ENCODE data around the gene RSPO4.
A peak's percentile ranks its signal among the peaks of the same experiment; 100 is the strongest.
"Not testable (repeated sequence)": the region's sequence is repeated elsewhere in the genome, so short reads cannot be mapped to it uniquely, and the experiment has no call there.

Gene RSPO4

DNA sequence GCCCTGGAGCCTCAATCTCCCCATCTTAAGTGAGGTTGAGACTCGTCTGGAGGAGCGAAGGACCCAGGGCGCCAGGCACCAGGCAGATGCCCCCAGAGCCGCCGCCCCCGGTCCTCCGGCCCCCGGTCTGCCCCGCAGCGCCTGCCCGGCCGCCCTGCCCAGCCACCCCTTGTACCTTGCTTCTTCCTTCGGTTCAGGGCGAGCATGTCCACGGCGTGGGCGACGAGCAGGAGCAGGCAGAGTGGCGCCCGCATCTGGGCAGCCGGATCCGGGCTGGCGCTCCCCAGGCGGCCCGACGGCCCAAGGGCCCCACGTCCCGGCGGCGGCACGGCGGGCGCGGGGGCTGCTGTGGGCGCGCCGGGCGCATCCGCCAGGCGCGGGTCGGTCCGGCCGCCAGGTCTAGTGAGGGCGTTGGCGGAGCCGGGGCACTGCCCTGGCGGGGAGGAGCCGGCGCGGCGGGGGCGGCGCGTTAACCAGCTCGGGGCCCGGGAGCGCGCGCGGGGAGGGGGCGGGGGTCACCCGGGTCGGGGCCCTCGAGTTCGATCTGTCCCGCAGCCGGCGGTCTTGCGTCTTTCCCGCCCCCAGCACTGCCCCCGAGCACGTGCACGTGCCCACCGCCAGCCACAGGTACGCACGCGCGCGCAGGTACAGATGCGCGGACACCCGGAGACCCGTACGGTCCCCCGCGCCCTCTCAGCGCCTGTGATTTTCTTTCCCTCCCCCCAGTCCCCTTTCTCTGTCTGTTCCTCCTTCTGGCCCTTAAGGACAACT lies at the start of gene RSPO4:
TSS of gene RSPO4 (minus strand) at position 401 of the 771 bp plus-strand sequence. CDS start at position 254, 147 bp downstream.
- DNase-seq = no peak

DNA sequence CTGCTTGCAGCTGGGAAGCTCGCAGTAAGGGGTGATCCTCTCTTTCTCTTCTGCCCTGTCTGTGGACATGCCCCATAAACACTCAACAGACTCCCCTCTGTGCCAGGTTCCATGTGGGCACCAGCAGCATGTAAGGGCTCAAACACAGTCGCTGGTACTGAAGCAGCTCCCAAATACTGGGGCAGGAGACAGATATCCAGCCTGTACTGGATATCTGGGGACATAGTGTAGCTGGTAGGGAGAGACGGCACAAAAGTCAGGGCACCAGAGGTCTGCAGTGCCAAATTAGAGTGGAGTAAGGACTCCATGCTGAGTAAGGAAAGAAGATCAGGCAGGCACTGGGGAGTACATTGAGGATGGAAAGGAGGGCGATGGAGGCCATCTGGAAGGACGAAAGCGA lies 48.3 kb upstream of the RSPO4 start:
- DNase-seq = no peak

DNA sequence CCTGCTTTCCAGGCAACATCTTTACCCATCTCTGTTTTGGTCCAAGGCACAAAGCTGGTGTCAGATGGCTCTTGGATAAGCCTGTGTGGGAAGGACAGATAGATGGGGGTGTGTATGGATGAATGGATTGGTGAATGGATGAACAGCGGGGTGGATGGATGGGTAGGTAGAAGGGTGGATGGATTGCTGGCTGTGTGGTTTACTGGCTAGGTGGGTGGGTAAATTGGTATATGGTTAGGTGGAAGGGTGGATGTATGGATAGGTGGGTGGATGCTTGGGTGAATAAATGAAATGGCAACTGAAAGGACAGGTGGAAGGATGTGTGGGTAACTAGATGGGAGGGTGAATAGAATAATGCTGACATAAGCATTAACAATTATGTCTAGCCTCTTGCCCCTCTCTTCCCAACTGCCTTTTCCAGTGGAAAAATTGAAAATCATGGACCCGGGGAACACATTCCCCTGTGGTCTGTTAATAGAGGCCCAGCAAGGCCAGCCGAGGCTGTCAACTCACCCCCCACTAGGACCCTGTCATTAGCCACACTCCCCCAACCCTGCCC lies 43.8 kb upstream of the RSPO4 start:
- no peak for DNase-seq

DNA sequence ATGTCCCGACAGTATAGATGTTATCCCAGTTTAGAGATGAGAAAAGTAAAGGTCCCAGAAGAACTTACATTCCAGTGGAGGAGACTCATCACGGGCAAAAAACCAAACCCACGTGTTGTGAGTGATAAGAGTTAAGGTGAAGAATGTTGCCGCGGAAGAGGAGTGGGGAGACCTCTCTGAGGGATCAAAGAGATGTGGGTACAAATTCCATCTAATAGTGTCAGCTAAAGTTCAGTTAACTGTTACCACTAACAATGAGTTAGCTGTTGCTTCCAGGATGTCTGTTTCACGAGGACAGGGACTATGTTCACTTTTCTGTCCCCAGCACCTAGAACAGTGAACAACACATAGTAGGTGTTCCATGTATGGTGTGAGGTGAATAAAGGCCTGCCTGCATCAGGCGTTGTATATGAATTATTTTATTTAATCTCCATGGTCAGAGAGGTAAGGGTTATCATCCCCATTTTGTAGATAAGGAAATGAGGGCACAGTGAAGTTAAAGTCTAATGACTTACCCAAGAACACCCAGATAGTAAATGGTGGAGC lies 39.8 kb upstream of the RSPO4 start:
- DNase-seq = no peak

DNA sequence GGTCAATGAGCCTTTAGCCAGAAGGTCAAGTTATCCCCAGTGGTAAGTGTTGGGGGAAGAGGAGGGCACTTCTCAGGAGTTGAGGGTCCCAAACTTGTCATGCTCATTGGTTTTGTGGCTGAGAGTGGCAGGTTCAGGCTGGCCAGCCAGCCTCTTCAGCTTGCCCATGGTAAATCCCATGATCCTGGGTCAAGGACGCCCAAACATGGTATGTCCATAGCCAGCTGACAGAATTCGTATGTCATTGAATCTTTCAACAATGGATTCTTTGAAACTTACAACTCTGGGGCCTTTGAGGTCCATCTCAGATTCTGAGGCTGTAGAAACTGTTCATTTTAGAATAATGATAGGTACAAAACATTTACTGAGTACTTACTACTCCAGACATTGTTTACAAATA lies 36.1 kb upstream of the RSPO4 start:
- DNase-seq = no peak

DNA sequence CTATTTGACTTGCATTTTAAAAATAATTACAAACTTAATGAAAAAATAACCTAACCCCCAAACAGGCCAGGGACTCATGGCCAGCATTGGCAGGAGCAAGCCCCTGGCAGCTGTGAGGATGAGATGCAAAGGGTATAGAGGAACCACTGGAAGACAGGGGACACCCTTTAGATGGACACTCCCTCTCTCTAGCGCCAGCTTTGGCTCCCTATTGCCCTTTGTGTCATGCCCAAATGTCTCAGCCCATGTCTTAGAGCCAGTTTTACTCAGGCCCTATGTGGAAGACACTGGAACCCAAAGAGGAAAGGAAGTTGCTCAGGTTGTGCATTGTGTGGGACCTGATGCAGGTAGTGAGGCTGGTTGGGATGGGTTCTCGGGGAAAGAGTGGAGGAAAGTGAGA lies 34.9 kb upstream of the RSPO4 start:
- no peak for DNase-seq

DNA sequence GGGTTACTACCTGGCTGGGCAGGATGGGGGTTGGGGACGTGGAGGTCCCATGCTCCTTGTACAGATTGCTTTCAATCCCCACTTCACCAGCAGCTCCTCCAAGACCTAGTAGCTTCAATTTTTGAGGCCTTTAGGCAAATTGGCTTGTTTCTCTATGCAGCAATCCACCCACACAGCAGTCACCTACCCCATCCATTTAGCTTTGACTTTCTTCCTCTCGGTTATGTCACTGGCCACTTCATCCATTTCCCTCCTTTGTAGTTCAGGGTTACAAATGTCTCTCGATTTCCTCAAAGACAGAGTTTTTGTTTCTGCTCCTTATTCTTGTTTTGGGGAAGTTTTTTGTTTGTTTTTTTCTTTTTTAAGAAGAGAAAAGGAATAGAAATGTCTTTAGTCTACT lies 33.4 kb upstream of the RSPO4 start:
- no peak for DNase-seq

DNA sequence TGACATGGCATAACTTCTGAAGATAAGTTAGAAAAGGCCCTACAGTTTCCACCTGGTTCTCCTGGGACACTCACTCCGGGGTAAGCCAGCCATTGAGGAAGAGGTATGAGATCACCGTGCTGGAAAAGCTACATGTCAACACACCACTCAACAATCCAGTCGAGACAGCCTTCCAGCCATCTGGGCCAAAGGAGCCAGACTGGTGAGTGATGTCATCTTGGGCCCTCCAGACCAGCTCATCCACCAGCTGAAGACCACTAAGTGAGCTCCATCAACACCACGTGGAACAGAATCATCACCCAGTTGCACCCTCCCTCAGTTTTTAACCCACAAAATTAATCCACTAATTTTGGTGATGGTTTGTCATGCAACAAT lies 32.3 kb upstream of the RSPO4 start:
- no peak for DNase-seq

DNA sequence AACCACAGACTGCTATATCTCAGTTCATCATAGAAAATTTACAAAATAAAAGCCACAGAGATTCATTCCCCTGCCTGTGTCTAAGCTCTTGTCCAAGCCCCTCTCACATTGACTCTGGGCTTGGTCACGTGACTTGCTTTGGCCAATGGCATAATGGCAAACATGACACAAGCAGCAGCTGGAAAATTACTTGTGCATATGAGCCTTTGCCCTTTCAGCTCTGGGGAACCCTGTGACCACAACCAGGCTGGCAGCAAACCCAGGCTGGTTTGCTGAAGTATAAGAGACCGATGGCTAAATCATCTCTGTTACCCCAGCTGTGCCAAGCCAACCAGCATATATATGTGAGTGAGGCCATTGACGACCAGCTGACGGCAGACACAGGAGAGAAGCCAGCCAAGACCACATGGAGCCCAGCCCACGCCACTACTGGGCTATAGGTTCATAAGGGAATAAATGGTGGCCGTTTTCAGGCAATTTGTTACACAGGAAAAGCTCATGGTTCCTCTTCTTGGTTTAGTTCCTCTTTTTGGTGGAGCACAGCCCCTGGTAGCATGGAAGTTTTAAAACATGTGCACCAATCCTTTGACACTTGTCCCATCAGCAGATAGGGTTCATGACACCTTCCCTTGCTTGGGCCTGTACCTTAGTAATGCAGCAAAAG lies 31.8 kb upstream of the RSPO4 start:
- DNase-seq = peak in 1 of 2 donors; percentile 11

DNA sequence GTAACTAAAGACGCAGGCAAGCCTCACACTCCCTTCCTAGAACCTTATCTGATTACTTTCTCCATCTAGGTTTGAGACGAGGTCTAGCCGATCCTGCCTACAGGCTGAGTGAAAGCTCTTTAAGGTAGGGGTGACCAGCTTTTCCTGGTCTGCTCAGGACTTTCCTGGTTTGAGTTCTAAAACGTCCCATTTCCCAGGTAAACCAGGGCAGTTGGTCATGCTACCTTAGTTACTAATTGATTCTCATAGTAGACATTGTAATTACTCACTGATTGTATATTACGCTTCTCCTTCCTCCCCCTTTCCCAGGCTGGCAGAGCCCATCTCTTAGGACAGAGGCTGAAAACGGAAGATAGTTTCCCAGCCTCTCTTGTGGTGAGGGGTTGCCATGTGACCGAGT lies 27.9 kb upstream of the RSPO4 start:
- no peak for DNase-seq

DNA sequence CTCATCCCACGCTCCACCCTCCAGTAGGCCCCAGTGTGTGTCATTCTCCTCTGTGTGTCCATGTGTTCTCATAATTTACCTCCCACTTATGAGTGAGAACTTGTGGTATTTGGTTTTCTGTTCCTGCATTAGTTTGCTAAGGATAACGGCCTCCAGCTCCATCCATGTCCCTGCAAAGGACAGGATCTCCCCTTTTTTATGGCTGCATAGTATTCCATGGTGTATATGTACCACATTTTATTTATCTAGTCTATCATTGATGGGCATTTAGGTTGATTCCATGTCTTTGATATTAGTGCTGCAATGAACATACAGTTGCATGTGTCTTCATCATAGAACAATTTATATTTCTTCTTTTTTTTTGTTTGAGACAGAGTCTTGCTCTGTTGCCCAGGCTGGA lies 24.1 kb upstream of the RSPO4 start:
- DNase-seq = not testable (repeated sequence)

DNA sequence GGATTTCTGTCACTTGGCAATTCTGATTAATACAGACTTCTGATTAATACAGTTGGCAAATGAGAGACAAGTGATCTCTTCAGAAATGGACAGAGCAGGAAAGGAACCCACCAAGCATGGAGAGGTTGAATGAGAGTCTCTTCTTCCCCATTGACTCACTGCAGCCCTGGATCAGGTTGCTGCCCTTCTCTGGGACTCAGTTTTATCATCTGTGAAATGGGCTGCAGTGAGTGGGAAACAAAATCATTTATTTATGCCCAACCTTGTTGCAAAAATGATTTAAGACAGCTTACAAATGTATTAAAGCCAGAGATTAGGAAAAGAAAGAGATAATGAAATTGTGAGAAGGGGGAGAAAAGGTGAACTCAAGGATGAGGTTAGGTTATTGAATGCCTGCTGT lies 20.8 kb upstream of the RSPO4 start:
- DNase-seq = no peak

DNA sequence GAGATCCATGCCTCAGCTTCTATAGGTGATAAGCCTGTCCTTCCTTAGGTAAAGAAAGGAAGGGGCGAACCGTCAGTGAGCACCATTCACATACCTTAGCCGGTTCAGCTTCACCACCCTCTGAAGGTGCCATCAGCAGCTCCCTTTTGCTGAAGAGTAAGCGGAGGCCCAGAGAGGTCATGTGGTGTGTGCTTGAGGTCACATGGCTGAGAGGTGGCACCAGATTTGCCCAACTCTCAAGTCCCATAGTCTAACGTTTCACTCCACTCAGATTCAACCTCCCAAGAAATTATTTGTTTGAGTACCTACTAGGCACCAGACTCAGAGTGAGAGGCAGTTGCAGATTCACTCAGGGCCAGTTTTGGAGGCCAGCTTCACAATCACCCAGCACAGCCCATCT lies 18.5 kb upstream of the RSPO4 start:
- no peak for DNase-seq

DNA sequence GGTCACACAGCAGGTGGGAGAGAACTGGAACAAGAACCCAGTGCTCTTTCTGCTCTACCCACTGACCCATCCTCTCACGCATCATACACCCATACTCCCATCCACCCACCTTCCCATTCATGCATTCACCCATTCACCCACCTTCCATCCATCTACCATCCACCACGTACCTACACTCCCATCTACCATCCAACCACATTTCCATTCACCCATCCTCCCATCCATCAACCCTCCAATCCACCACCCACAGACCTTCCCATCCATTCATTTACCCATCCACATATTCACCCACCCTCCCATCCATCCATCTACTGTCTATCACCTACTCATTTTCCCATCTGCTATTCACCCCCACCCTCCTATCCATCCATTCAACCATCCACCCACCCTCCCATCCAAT lies 17.2 kb upstream of the RSPO4 start:
- DNase-seq = no peak

DNA sequence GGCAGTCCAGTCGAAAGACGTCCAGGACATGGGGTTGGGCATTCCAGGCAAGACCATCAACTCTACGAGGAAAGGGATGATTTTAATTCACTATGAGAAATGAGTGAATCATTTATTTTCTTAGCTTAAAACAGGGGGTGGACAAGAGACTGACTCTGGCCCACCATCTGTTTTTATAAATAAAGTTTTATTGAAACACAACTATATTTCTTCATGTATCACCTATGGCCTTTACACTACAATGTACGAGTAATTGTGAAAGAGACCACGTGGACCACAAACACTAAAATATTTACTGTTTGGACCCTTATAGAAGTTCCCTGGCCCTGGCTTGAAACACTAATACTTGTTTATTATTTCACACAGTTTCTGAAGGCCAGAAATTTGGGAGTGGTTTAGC lies 15.6 kb upstream of the RSPO4 start:
- no peak for DNase-seq

DNA sequence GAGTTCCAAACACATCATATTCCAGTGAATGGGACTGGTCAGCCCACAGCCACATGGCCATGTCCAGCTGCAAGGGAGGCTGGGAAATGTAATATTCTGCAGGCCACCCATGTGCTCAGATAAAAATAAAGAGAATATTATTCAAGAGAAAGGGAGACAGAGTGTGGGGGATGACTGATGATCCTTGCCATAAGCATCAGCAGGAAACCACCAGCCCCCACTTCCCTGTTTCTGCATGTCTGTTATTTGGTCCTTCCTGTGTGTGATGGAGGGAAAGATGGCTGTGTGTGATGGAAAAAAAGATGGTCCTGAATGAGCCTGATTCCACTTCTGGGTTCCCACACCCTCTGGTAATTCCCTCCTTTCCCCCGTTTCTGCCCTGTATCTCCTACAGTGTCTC lies 13.1 kb upstream of the RSPO4 start:
- no peak for DNase-seq

DNA sequence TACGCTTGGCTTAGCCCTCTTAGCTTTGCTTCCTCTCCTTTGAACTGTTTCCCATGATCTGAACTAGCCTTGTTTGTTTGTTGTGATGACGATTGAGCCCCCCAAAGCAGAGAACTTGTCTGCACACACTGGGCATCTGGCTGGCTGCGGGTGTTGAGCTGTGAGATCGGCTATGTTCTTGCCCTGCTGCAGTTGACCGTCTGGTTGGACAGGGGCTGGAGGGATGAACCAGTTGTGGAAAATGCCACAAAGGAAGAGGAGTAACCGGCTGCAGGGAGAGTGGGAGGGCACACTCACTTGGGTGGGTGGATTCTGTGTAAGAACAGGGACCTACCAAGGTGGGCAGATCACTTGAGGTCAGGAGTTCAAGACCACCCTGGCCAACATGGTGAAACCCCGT lies 12.4 kb upstream of the RSPO4 start:
- DNase-seq = no peak

DNA sequence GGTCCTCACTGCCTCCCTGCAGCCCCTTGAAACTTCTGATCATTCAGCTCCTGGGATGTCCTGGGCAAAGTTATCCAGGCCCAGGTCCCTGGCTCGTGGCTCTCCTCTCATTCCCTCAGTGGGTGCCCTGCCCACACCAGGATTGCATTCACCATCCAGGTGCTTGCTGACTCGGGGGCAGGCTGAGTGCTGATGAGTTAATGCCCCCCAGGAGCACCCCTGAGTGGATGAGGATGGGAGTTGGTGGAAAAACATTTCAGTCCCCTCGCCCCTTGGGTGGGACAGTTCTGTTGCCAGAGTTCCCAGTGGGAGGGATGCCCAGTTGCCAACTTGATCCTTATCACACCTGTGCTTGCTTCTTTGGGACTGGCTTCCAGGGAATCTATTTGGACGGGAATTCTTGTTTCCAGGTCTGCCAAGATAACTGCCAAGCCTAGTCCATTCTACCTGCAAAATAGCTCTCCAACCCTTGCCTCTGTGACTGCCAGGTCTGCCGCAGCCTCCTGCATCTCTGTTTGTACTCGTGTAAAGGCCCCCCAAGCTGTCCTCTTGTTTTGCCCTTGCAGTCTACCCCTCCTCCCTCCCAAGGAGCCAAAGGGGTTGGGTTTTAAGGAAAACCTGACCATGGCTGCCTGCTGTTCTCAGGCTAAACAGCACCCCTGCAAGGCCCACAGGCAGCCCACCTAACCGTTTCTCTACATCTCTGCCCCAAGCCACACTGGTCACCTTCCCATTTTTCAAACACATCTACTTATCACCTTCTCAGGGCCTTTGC lies 11.6 kb upstream of the RSPO4 start:
- DNase-seq = no peak

DNA sequence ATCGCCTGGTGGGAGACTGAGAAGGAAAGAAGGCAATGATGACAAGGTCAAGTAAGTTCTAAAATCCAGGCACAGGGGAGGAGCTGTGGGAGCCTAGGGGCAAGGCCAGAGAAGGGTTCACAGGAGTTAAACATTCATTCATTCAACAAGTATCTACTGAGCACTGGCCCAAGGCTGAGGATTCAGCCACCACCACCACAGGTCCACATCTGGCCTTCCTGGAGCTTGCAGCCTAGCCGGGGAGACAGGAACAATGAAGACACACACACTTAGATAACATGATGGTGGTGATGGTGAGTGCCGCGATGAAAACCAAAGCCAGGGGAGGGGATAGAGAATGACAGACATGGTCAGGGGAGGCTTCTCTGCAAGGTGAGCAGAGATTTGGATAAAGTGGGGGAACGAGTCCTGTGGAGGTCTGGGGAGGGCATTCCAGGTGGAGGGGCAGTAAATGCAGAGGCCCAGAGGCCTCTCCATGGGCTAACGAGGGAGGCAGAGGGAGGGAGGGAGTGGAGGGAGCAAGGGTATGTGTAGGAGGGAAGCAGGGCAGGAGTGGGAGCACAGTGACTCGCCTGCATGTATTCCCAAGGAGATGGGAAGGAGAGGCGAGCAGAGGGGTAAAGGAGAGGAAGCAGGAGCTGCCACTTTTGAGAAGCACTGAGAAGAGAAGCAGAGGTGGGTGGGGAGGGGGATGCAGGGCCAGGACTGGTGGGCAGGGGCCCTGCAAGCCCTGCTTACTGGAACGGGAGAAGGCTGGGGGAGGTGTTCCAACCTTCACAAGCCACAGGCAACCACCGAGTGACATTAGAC lies 10.5 kb upstream of the RSPO4 start:
- no peak for DNase-seq

DNA sequence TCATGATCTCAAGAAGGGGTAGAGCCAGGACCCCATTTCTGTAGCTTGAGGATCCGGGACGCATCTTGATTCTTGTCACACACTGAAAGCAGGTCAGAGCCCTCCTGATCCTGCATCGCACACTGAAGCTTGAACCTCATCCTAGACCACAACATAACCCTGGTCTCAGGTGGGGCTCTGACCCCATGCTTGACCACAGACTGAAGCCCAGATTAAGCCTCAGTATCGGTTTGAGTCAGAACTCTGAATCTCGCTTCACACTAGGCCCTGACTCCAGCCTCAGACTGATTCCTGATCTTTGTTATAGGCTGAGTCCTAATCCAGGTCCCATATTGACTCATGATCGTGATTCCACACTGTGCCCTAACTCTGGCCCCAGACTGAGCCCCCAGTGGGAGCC lies 8.5 kb upstream of the RSPO4 start:
- no peak for DNase-seq

DNA sequence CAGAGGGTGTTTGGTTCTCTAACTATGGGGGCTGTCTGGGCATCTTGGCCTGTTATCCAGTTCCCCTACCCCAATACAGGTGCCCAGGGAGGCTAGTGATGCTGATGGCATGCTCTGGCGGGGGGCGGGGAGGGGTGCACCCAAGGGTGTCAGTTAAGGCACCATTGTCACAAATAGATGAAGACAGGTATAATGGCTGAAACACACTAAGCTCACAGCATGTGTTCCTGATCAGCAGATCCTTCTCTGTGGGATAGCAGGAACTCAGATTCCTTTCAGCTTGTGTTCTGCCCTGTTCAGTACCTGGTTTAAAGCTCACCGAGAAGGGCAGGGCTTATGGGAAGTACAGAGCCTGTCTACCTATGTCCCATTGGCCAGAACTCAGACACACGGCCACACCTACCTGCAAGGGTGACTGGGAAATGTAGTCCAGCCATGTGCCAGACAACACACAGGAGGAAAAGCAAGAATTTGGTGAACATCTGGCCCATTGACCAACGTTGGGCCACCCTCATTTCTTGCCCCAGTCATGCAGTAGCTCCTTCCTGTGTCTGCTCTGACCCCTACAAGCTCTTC lies 3.4 kb upstream of the RSPO4 start:
- DNase-seq = peak; percentile 20 to 25
